HG02885 (cell line): ENCODE data around the gene ZNF445.
"Not testable (repeated sequence)": the region's sequence is repeated elsewhere in the genome, so short reads cannot be mapped to it uniquely, and the experiment has no call there.

Experiments used
- ATAC-seq: cut with Tn5 transposase; IDR thresholded peaks from one replicate; pipeline ENCODE4 v1.9.1; 2021; ENCODE audit warnings: mild to moderate bottlenecking; ENCODE audit not compliant: unreplicated experiment, poor library complexity

The ZNF445 gene

DNA sequence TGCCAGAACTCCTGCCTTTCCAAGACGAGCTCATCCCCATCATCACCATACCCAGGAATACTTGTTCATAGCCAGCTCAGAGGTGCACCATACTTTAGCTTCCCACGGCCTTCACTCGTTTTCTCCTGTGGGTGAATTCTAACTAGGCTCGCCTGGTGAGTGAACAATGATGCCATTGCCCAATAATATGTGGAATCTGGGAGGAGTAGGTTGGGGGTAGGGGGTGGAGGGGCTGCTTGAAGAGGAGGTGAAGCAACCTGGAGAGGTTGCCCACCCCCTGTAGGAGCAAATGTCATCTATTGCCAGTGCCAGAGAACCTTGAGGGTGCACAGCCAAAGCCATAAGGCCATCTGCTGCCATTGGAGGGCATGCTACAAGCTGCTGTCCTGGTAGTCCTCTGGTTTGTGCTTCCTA, 592 bp upstream of the ZNF445 start:
- ATAC-seq = no peak

DNA sequence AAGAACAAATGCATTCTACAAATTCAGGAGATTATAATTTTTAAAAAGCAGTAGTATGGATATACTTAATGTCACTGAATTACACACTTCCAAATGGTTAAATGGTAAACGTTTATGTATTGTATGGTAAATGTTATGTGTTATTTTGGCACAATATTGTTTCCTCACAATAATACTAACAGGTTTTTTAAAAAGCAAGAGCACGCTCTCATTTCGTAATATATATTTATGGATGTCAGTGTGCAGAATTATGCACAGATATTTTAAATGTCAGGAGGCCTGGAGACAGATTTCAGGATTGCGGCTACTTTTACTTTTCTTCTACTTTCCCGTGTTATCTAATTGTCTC, 533 bp downstream of the ZNF445 start:
- ATAC-seq = no peak

DNA sequence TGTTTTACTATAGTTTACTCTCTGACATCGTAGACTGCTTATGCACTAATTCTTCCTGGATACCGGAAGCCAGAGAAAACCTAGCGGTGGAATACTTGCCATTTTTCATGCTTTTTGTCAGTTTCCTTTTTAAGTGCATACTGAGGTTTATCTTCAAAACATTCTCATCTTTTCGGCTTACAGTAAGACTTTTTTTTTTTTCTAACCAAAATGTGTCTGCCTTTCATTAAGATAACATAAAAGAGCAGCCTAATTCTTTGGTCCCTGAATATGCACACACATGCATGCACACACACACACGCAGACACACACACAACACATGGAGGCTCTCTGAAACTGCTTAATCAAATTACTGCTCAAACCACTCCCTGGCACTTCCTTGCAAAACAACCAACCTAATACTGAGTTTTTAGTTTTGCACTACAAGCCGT, 1.3 kb downstream of the ZNF445 start:
- peak; percentile 38 for ATAC-seq

DNA sequence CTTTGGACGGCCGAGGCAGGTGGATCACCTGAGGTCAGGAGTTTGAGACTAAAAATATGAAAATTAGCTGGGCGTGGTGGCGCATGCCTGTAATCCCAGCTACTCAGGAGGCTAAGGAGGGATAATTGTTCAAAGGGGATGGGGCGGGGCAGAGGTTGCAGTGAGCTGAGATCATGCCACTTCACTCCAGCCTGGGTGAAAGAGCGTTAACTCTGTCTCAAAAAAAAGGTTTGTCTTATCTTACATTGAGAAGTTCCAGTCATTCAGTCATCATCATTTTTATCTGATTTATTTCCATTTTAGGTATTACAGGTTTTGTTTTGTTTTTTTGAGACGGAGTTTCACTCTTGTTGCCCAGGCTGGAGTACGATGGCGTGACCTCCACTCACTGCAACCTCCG, 2.6 kb downstream of the ZNF445 start:
- ATAC-seq = not testable (repeated sequence)

DNA sequence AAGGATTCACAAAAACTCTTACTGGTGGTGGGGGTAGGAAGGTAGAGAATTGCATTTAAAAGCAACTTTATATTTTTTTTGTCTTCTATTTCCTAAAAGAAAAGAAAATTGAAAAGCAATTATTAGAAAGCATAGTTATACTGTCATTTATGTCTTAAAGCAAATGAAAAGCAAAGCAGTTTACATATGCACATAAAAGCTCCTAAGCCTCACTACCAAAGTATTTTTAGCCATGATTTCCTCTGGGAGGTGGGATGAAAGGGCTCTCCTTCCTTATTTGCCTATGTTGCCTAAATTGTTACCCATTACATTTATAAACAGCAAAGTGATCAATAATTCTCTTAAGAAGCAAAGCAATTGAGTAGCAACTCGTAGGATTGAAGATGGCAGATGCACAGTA, 7.0 kb downstream of the ZNF445 start:
- no peak for ATAC-seq

DNA sequence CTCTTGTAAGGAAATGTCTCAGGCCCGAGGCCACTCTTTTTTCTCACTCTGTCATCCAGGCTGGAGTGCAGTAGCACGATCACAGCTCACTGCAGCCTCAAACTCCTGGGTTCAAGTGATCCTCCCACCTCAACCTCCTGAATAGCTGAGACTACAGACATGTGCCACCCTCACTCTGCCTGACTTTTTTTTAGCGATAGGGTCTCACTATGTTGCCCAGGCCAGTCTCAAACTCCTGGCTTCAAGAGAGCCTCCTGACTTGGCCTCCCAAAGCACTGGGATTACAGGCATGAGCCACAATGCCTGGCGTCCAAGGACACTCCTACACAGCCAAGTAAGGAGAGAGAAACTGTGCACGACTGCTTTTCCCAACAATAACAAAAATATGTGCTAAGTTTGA, 7.6 kb downstream of the ZNF445 start:
- no peak for ATAC-seq

DNA sequence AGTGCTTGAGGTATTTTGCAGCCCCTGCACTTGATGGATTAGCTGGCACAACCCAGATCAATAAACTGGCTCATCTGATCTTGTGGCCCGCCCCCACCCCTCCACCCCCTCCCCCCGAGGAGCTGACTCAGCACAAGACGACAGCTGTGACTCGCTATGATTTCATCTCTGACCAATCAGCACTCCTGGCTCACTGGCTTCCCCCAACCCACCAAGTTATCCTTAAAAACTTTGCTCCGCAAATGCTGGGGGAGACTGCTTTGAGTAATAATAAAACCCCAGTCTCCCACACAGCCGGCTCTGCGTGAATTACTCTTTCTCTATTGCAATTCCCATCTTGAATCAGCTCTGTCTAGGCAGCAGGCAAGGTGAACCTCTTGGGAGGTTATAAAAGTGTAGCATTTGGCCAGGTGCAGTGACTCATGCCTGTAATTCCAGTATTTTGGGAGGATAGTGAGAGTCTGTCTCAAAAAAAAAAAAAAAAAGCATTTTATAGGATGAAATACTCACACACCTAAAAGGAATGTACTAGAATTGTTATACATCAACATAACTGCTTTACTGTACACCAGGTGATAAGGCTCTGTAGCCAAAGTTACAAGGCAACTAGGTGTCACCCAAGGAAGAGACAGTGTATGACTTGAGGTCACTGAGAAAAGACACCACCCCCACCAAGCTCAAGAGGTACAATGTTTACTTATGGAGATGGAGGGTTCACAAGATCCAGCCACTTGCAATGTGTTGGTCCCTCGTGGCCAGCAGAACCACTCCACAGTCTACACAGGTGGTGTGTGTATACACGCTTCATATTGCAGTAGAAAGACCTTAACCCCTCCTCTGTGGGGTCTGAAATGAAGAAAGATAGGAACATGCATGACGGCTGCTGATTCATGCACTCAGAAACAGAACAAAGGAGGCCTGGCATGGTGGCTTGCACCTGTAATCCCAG, 8.6 kb downstream of the ZNF445 start:
- ATAC-seq = no peak

DNA sequence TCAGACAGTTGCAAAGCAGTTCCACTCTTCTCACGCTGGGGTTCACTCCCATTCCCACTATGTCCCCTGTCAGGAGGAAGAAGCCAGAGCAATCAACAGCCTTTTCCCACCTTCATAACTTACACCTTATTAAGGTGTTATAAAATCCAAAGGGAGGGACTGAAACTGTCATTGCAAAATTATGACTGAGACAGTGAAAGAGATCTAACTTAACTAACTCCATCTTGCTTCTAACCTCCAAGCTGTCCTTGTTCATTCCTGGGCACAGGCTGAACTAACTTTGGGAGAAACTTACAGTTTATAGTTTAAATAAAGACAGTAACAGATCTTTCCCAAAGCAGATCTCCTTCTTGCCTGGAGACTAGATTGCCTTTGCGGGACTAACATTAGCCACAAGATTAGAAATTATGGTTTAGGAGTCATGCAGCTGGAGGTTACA, 9.4 kb downstream of the ZNF445 start:
- not testable (repeated sequence) for ATAC-seq

DNA sequence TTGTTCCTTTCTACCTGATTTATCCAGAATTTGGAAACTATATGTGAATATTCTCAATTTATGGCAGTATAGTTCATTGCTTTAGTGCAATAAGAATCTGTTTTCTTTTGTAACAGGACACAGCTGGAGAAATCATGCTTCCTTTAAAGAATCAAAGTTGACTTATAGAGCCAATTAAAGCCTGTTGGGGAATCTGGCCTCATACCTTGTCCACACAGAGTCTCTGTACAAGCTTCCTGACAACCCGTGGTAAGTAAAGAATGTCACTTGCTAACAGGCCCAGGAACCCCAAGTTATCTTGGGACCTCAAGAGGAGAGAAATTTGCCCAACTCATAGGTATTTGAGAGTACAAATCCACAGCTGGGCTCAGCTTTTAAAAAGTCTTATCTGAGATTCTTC, 10.2 kb downstream of the ZNF445 start:
- ATAC-seq = no peak

DNA sequence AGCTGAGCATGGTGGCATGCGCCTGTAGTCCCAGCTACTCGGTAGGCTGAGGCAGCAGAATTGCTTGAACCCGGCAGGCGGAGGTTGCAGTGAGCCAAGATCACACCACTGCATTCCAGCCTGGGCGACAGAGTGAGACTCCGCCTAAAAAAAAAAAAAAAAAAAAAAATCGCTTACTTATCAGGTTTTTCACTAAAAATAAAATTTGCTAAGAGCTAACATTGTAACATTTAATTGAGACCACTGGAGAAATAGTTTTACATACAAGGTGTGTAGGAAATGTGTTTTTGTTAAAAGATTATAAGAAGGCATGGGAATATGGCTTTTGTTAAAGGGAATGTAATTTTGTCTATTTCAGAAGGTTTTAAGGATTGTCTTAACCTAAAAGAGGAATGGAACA, 12.6 kb downstream of the ZNF445 start:
- not testable (repeated sequence) for ATAC-seq

DNA sequence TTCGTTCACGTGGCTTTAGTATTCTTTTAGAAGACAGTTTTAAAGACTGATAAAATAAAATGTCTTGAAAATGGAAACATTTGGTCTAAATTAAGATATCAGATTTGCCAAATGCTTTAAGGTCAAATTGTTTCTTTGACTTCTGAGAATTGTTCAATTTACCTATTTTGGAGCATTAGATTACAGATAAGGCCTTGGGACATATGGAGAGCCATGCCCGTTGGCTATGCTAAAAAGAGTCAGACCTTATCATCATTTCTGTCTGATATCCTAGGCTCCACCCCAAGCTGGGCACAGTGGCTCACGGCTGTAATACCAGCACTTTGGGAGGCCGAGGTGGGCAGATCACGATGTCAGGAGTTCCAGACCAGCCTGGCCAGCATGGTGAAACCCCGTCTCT, 13.0 kb downstream of the ZNF445 start:
- ATAC-seq = no peak

DNA sequence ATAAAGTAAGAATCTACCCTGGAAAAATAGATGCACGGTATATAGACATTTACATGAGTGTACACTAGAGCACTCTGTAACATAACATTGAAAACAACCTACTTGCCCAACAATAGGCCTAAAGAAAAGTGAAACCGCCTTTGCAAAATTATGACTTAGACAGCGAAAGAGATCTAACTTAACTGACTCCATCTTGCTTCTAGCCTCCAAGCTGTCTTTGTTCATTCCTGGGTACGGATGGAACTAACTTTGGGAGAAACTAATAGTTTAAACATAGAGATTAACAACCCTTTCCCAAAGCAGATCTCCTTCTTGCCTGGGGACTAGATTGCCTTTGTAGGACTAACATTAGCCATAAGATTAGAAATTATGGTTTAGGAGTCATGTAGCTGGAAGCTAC, 17.4 kb downstream of the ZNF445 start:
- not testable (repeated sequence) for ATAC-seq

DNA sequence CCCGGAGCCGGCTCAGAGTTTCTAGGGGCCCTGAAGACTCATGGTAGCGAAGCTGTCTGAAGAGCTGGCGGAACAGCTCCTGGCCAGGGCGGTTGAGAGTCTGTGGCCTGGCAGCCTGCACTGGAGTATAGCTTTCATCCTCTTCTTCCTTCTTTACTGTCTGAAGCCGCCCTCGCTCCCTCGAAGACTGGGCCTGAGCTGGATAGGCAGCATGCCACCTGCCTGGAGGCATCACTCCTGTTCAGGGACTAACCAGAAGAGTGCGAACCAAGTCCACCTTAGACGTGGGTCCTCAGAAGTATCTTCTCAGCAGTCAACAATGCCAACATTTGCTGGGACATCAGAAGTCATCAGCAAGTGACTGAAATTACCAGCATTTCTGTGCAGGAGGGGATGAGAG, 22.2 kb downstream of the ZNF445 start:
- ATAC-seq = no peak

DNA sequence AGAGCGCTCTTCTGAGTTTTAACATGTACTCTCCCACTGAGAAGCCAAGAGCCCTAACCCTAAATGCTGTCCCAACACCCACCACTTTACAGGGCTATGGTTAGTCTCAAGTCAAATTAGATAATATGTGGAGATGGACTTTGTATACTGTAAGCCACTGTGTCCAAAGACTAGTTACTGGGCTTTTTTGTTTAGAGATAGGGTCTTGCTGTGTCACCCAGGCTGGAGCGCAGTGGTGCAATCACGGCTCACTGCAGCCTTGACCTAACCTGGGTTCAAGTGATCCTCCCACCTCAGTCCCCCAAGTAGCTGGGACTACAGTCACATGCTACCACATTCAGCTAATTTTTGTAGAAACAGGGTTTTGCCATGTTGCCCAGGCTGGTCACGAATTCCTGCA, 23.2 kb downstream of the ZNF445 start:
- no peak for ATAC-seq

DNA sequence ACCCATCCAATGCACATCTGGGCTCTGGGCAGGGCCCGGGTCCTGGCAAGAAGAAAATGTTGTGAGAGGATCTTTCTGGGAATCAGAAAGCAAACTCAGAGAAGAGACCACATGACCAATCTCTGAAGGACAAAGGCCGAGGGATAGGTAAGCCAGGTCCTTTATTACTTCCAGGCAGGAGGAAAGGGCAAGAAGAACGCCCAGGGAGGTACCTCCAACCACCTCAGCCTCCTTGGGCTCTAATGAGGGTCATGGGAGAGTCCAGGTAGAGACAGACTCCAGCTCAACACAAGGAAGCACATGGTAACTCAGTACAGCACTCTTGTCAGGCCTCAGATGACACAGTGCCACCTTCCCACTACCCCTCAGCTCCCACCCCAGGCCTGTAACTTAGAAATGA, 26.0 kb downstream of the ZNF445 start:
- ATAC-seq = no peak

DNA sequence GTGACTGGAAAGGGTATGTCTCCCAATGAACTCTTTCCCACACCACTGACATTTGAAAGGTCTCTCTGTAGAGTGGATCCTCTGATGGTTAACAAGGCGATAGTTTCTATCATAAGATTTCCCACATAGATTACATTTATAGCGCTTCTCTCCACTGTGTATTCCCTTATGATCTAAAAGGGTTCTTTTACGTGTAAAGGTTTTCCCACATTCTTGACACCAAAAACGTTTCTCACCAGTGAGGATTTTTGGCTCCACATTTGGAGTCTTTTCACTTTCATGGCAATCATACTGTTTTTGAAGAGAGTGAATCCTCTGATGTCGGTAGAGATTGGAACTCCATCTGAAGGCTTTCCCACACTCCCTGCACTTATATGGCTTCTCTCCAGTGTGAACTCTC, 30.5 kb downstream of the ZNF445 start:
- no peak for ATAC-seq

DNA sequence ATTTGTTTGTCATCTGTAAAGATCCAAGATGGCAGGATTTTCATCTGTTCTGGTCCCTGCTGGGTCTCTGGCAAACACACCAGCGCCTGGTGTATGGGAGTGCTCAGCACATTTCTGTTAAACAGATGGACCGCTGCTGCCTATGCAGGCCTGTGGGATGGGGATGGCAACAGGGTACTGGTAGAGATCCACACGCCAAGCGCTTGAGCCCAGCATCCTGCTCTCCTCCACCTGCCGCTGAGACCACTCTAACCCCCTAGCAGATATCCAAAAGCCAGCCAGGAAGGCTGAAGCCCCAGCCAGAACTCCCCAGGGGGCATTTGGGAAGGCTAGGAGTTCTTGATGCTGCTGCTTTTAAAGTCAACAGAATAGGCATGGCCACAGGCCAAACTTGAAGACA, 31.7 kb downstream of the ZNF445 start:
- ATAC-seq = no peak

DNA sequence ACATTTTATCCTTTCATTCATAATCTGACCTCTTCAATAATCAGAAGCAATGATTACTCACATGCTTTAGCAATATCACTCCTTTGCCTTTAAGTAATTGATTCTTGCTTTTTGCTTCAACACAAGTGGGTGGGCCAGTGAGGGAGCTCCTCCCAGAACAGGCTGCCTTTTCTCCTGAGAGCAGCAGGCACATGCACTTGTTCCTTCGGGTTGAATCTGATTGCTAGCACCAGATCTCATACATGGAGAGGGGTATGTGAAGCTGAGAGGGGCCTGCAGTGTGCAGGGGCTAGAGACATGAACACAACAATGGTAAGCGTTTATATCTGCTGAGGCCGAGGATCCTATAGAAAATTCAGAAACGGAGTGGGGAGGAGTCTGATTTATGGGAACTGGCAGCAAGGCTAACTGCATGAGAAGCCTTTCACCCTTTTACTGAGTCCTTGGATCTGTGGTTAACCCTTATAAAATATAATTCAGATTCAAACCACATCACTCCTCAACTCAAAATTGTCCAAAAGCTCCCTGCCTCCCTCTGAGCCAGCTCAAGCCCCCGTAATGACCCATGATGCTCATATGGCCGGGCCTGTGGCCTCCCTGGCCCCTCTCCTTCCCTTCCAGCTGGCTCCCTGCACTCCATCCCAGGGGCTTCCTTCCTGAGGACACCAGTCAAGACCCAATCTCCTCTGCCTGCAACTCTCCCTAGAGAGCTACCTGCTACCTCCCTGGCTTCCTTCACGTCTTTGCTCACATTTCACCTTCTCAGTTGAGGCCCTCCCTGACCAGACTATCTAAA, 32.4 kb downstream of the ZNF445 start:
- ATAC-seq = no peak

DNA sequence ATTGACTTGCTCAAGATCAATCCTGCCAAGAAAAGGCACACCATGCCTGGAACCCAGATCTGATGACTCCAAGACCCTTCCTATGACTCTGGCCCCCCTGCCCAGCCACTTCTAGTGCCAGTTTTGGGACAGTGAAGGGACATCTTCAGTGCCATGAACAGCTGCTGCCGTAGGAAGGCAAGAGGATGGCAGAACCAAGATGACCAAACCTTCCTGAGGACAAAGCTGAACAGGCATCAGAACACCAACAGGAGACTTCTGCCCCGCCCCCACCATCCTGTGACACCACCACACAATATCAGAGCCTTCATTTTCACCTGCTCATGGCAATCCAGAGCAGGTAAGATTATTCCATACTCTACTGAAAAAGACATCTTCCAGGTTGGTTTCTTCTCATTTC, 33.0 kb downstream of the ZNF445 start:
- no peak for ATAC-seq

DNA sequence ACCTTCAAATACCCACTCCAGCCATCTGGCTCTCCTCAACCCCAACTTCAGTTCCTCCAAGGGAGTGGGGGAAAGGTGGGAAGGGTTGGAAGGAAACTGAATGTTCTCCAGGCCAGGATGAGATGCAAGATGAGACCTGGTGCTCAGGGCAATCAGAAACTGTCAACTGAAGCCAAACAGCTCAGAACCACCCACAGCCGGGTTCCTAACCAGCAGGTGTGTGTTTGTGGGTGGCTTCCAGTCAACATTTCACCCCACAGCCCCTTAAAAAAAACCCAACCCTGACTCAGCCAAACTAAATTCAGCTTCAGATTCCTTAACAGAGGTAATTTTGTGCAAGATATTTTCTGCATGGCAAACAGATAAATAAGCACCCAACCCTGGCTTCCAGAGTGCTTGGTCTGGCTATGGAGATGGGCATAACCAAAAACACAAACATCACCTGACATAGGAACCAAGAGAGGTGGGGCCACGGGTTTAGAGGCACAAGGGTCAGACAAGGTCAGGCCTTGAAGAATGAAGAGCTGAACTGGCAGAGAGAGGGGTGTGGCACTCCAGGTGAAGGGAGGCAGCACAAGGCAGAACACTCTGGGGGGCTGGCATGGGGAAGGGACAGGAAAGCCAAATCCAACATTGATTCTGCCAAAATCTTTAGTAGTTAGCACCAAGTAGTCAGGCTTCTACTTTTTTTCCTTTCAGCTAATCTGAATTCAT, 34.7 kb downstream of the ZNF445 start:
- ATAC-seq = no peak
